IgD-negative memory B cell (primary cell): Measurements from ENCODE around the gene WNK3. TPM values are rescaled to one million over a fixed set of nuclear protein-coding genes. Genes with fewer than 3 reads are reported as not detected.

ENCODE experiments used
- H3K27ac Mint-ChIP-seq, 3 donors: one replicate each; pipeline ENCODE4 v1.8.0; 2020 to 2022; ENCODE audit warnings: mild to moderate bottlenecking in 3 of 3, mixed read lengths in 3 of 3, moderate library complexity in 1 of 3
- H3K27me3 Mint-ChIP-seq: one replicate; pipeline ENCODE4 v1.8.0; 2021; ENCODE audit warnings: mixed read lengths
- H3K36me3 Mint-ChIP-seq: one replicate; pipeline ENCODE4 v1.8.0; 2020; ENCODE audit warnings: mild to moderate bottlenecking, mixed read lengths
- H3K4me1 Mint-ChIP-seq, 3 donors: one replicate each; pipeline ENCODE4 v1.8.0; 2020 to 2022; ENCODE audit warnings: mixed read lengths in 3 of 3, mild to moderate bottlenecking in 1 of 3
- H3K4me3 Mint-ChIP-seq, 4 donors: one replicate each; pipeline ENCODE4 v1.8.0; 2020 to 2022; ENCODE audit warnings: mild to moderate bottlenecking in 4 of 4, mixed read lengths in 4 of 4, moderate library complexity in 3 of 4
- H3K9me3 Mint-ChIP-seq, 3 donors: one replicate each; pipeline ENCODE4 v1.8.0; 2020 to 2021; ENCODE audit warnings: mixed read lengths in 3 of 3, mild to moderate bottlenecking in 1 of 3
- polyA plus RNA-seq: library from polyadenylated mRNA; unstranded; fragments of 300-500 nt; fragmentation: Illumina TruSeq; gene quantifications from one replicate; pipeline ENCODE4 v1.2.3, GENCODE V29; 2021

The WNK3 gene
- polyA plus RNA-seq, 1 donor from 2014 or later = 1.2 TPM

DNA sequence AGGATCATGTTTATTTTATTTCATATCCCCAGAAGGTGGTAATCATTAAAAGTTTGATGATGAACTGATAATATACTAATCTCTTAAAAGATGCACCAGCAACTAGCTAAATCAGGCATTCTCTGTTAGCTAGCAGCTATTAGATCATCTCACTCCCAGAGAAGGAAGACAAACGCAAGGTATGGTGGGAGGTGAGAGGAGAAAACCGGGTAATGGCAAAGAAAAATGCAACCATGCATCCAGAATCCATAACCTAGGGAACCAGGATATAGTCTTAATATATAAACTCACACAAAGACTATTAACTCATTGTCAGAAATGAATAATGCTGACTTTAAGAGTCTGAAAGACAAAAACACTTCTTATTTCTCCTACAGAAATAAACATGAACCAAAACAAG is 66.1 kb downstream of the WNK3 start:
- no peak overlapping the region for H3K4me3 Mint-ChIP-seq
- no peak overlapping the region for H3K27ac Mint-ChIP-seq
- H3K36me3 Mint-ChIP-seq = no peaks in the 10 kb centered on the region
- H3K4me1 Mint-ChIP-seq = no peaks in the 10 kb centered on the region
- H3K9me3 Mint-ChIP-seq = no peaks in the 10 kb centered on the region
- no peaks in the 10 kb centered on the region for H3K27me3 Mint-ChIP-seq

DNA sequence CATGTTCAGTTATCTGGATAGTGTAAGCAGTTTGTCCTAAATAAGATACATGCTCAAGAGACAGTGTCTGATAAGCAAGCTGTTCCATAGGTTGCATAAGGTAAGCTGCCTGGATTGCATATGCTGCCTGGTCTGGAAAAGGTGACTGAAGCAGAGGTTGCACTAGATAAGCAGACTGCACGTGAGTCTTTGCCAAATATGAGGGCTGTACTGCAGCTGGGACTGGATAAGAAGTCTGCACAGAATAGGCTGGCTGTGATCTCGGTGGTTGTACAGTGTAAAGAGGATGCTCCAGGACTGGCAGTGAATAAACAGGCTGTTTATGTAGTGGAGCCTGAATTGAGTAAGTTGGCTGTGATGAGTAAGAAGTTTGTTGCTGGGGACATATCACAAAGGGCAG is 68.9 kb downstream of the WNK3 start:
- no peaks in the 10 kb centered on the region for H3K4me1 Mint-ChIP-seq
- H3K36me3 Mint-ChIP-seq = no peaks in the 10 kb centered on the region
- H3K27me3 Mint-ChIP-seq = no peaks in the 10 kb centered on the region
- H3K27ac Mint-ChIP-seq = no peak overlapping the region
- H3K9me3 Mint-ChIP-seq = no peaks in the 10 kb centered on the region
- no peak overlapping the region for H3K4me3 Mint-ChIP-seq

DNA sequence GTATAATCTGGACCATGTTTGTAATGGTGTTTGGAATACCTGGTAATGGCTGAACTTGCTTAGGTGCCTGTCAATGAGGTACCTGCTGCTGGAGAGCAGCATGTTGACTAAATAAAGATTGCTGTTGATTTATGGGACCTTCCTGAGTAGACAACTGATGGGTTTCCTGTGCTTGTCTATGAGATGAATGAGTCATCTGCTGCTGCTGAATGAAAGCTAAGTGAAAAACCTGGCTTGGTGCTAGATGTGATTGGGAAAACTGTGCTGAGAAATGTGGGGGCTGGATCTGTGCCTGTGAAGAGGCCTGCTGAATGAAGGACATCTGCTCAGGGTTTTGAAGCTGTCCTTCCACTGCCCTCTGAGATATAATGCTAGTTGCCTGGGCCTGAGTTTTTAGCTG is 69.6 kb downstream of the WNK3 start:
- Mint-ChIP-seq H3K9me3 (no peaks in the 10 kb centered on the region), H3K4me1 (no peaks in the 10 kb centered on the region), H3K4me3 (no peak overlapping the region), H3K27ac (no peak overlapping the region), H3K27me3 (no peaks in the 10 kb centered on the region), H3K36me3 (no peaks in the 10 kb centered on the region)

DNA sequence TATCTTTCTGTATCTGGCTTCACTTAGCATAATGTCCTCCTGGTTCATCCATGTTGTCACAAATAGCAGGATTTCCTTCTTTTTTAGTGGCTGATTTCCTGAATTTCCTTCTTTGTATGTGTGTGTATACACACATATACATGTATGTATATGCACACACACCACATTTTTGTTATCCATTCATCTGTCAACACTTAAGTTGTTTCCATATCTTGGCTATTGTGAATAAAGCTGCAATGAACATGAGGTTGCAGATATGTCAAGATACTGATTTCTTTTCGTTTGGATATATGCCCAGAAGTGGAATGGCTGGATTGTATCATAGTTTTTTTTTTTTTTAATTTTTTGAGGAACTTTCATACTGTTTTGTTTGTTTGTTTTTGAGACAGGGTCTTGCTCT is 76.2 kb downstream of the WNK3 start:
- Mint-ChIP-seq H3K4me3 (no peak overlapping the region), H3K9me3 (peaks cover 0 to 1% (median 0%) of the 10 kb centered on the region in 3 donors), H3K4me1 (no peaks in the 10 kb centered on the region), H3K36me3 (no peaks in the 10 kb centered on the region), H3K27ac (no peak overlapping the region), H3K27me3 (no peaks in the 10 kb centered on the region)

DNA sequence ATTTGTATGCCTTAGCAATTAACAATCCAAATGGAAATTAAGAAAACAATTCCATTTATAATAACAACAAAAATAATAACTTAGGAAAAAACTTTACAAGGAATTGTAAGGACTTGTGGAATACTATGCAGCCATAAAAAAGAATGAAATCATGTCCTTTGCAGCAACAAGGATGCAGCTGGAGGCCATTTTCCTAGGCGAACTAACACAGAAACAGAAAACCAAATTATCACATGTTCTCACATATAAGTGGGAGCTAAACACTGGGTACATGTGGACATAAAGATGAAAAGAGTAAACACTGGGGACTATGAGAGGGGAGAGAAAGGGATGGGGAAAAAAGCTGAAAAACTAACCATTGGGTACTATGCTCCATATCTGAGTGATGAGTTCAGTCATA is 77.4 kb downstream of the WNK3 start:
- Mint-ChIP-seq H3K36me3 (no peaks in the 10 kb centered on the region), H3K4me3 (no peak overlapping the region), H3K27ac (no peak overlapping the region), H3K27me3 (no peaks in the 10 kb centered on the region), H3K9me3 (peaks cover 0 to 1% (median 0%) of the 10 kb centered on the region in 3 donors), H3K4me1 (no peaks in the 10 kb centered on the region)

DNA sequence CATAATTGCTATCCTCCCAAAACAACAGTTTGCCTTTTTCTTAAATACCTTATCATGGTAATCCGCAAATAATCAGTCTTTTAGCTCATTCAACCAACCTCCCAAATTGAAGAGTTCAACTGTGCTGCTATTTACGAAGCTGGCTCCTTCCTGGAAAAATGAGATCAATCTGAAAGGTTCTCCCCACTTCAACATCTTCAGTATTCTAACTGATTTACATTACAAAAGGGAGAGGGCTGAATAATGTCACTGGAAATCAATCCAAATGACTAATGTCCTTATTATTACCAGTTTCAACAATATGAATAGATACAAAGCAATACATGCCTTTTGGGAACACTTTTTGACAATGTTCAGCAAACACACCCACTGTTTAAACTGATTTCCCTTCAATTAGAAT is 86.2 kb downstream of the WNK3 start:
- Mint-ChIP-seq H3K36me3 (peaks cover 2% of the 10 kb centered on the region), H3K27ac (no peak overlapping the region), H3K9me3 (peaks cover 0 to 1% (median 0%) of the 10 kb centered on the region in 3 donors), H3K4me1 (no peaks in the 10 kb centered on the region), H3K27me3 (peaks cover 1% of the 10 kb centered on the region), H3K4me3 (no peak overlapping the region)

DNA sequence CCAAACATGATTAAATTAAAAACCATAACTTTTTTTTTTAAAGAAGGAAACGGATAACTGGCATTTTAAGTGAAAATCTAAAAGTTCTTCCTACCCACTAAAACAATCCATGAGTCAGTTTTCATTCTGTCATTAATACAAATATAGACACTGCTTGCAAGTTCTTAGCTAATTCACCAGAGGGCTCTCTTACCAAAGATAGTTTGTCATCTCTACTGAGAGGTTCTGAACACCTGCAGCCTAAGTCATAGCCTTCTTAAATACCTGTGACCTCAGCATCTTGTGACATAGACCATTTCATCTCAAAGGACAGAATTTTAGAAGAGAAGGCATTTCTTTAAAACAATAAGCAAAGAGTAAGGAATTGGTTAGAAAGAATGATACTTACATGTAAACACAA is 109.5 kb downstream of the WNK3 start:
- H3K9me3 Mint-ChIP-seq = no peaks in the 10 kb centered on the region
- H3K36me3 Mint-ChIP-seq = no peaks in the 10 kb centered on the region
- H3K4me3 Mint-ChIP-seq = no peak overlapping the region
- no peaks in the 10 kb centered on the region for H3K4me1 Mint-ChIP-seq
- no peak overlapping the region for H3K27ac Mint-ChIP-seq
- H3K27me3 Mint-ChIP-seq = peaks cover 4% of the 10 kb centered on the region

DNA sequence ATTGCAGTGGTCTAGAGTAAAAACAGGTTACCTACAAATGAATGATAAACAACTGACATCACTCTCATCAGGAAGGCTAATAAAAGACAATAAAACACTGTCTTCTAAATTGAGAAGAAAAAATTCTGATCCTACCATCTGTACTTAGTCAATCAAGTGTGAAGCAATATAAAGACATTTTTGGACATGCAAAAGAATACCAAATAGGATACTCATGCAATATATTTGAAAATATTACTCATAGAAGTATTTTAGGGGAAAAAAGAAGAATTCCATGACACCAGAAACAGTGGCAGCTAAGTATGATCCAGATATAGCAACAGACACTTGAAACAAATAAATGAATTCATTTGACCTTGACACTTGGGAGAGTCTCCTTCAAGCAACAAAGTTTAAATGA is 111.0 kb downstream of the WNK3 start:
- Mint-ChIP-seq H3K4me3 (no peak overlapping the region), H3K27ac (no peak overlapping the region), H3K4me1 (no peaks in the 10 kb centered on the region), H3K27me3 (peaks cover 4% of the 10 kb centered on the region), H3K9me3 (no peaks in the 10 kb centered on the region), H3K36me3 (no peaks in the 10 kb centered on the region)

DNA sequence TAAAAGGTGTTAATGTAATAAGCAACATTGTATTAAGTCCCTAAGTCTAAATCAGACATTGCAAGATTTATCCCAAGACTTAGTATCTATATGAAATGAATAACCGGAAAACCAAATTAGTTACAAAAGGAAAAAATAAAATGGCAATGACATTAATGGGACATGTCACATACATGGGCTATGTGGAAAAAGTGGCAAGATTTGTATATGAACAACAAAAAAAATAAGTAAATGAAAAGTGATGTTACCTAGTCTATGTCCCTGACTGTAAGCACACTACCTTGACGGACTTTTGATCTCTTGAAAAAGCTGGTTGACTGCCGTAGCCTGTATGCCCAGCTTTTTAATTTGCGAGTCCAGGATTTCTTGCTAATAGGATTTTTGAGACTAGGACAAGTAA is 119.3 kb downstream of the WNK3 start:
- H3K4me1 Mint-ChIP-seq = no peaks in the 10 kb centered on the region
- H3K9me3 Mint-ChIP-seq = peaks cover 0 to 3% (median 2%) of the 10 kb centered on the region in 3 donors
- H3K4me3 Mint-ChIP-seq = no peak overlapping the region
- H3K36me3 Mint-ChIP-seq = no peaks in the 10 kb centered on the region
- H3K27ac Mint-ChIP-seq = no peak overlapping the region
- H3K27me3 Mint-ChIP-seq = no peaks in the 10 kb centered on the region

DNA sequence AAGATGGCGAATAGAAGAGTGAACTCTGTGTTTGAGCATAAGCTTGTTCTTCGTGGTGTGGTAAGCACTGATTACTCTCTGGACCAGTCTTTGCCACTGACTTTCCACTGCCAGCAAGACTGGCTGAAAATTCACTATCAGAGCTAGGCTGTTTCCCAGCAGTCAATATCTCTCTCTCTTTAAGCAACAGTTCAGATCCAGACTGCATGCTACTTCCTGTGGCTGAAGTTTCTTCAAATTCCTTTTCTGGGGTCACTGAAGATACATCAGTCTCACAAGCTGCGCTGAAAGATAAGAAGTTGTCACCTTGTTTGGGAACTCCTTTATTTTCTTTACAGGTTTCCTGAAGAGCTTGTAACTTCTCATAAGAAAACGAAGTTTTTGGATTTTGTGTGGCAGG is 120.8 kb downstream of the WNK3 start:
- Mint-ChIP-seq H3K4me1 (no peaks in the 10 kb centered on the region), H3K4me3 (no peak overlapping the region), H3K27me3 (no peaks in the 10 kb centered on the region), H3K9me3 (peaks cover 0 to 3% (median 2%) of the 10 kb centered on the region in 3 donors), H3K27ac (no peak overlapping the region), H3K36me3 (no peaks in the 10 kb centered on the region)

DNA sequence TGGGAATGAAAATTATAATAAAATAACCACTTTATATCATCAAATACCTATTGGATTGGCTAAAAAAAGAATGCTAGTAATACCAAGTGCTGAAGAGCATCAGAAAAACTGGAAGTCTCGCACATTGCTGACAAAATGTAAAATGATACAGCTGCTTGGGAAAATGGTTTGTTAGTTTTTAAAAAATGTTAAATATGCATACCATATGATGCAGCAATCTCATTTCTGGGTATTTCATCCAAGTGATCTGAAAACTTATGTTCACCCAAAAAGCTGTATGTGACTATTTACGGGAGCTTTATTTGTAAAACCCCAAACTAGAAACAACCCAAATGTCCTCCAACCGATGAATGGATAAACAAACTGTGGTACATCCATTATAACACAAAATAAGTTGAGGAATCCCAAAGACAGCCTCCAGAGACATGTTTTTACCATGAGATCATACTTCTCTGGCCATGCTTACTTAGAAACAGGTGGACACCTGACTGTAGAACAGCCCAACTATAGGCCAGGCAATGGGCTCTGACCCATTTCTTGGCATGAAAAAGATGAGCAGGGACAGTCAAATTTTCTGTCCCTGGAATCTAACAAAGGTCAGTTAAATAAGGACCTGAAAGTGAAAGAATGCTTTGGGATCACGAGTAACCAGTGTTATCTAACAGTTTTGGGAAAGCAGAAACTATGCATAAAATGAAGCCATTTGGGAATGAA is 127.3 kb downstream of the WNK3 start:
- no peaks in the 10 kb centered on the region for H3K27me3 Mint-ChIP-seq
- no peaks in the 10 kb centered on the region for H3K4me1 Mint-ChIP-seq
- no peaks in the 10 kb centered on the region for H3K9me3 Mint-ChIP-seq

DNA sequence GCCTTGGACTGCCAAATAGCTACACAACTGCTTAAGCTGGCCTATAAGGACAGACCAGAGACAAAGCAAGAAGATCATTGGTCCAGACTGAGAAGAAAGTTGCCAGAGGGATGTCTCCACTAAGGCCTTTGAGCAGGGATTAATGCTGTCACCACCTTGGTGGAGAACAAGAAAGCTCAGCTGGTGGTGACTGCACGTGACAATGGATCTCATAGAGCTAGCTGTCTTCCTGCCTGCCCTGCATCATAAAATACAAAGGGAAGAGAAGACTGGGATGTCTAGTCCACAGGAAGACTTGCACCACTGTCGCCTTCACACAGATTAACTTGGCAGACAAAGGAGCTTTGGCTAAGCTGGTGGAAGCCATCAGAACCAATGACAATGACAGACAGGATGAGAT is 134.3 kb downstream of the WNK3 start:
- no peaks in the 10 kb centered on the region for H3K4me1 Mint-ChIP-seq

More for the DNA sequence above, 127.3 kb downstream of the WNK3 start:
- no peak overlapping the region for H3K27ac Mint-ChIP-seq
- no peaks in the 10 kb centered on the region for H3K36me3 Mint-ChIP-seq
- H3K4me3 Mint-ChIP-seq = no peak overlapping the region

DNA sequence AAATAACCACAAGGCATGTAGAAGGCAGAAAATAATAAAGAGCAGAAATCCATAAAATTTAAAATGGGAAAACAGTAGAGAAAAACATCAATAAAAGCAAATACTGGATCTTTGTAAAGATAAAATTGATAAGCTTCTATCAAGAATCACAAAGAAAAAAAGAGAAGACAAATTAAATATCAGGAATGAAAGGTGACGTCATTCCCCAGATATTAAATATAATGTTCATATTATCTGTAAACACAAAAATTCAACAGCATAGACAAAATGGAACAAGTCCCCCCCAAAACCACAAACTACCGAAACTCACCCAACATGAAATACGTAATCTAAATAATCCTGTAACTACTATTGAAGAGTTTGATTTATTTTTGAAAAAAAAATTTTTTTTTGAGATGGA is 144.2 kb downstream of the WNK3 start:
- Mint-ChIP-seq H3K27me3 (peaks cover 3% of the 10 kb centered on the region), H3K4me3 (no peak overlapping the region), H3K27ac (no peak overlapping the region), H3K9me3 (no peaks in the 10 kb centered on the region), H3K4me1 (no peaks in the 10 kb centered on the region), H3K36me3 (no peaks in the 10 kb centered on the region)

More for the DNA sequence above, 134.3 kb downstream of the WNK3 start:
- Mint-ChIP-seq H3K4me3 (no peak overlapping the region), H3K36me3 (no peaks in the 10 kb centered on the region), H3K9me3 (no peaks in the 10 kb centered on the region), H3K27ac (no peak overlapping the region), H3K27me3 (no peaks in the 10 kb centered on the region)

DNA sequence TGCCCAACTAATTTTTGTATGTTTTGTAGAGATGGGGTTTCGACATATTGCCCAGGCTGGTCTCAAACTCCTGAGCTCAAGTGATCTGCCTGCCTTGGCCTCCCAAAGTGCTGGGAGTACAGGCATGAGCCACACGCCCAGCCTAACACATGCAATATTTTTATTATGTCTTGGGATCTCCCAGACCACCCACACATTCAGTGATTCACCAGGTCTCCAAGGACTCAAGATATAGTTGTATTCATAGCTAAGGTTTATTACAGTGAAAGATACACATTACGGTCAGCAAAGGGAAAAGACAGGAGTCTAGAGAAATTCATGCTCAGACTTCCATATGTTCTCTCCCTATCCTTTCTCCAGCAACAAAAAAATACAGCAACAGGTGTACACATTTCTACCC is 149.3 kb downstream of the WNK3 start:
- Mint-ChIP-seq H3K36me3 (no peaks in the 10 kb centered on the region), H3K27me3 (peaks cover 10% of the 10 kb centered on the region), H3K9me3 (no peaks in the 10 kb centered on the region), H3K4me1 (no peaks in the 10 kb centered on the region), H3K27ac (no peak overlapping the region), H3K4me3 (no peak overlapping the region)

DNA sequence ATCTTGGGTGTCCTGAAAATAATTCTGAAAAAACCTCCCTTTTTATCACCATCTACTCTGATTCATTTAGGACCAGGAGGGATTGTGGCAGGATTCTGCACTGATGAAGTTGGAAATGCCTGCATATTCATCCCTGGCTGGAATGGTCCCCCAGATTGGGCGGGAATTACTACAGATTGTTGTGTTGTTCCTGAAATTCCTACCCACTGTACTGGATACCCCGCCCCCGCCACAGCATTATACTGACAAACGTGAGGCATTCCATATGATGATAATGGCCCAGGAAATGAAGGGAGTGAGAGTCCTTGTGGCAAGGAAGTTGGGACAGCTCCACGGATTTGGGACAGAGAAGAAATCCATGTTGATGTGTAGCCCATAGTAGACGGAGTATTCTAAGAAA is 159.6 kb downstream of the WNK3 start:
- H3K36me3 Mint-ChIP-seq = no peaks in the 10 kb centered on the region
- no peaks in the 10 kb centered on the region for H3K4me1 Mint-ChIP-seq
- no peak overlapping the region for H3K4me3 Mint-ChIP-seq
- H3K9me3 Mint-ChIP-seq = no peaks in the 10 kb centered on the region
- no peaks in the 10 kb centered on the region for H3K27me3 Mint-ChIP-seq
- no peak overlapping the region for H3K27ac Mint-ChIP-seq

DNA sequence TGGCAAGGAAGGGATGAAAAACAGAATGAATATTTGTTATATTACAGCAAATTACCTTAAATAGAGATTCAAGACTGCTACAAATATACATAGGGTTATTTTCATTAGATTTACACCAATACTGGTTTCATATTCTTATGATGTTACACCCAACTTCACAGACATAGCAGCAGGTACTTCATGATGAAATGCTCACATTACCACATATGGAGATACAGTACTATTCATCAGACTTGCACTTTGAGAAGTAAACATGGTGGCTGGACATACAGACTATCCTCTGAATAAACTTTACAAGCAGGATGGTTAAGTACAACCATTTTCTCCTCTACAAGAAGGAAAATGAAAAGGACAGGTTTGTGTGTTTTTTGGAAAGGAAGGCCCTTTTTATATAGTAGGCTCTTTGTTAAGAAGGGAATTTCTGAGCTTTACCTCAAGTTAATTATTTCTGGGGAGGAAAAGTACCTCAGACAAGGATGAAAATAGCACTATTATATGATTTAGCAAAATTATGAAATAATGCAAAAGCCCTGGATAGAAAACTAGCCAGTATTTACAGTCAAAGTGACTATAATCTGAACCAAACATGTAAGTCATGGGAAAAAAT is 162.8 kb downstream of the WNK3 start:
- no peaks in the 10 kb centered on the region for H3K9me3 Mint-ChIP-seq
- H3K4me3 Mint-ChIP-seq = no peak overlapping the region
- no peaks in the 10 kb centered on the region for H3K27me3 Mint-ChIP-seq
- H3K27ac Mint-ChIP-seq = no peak overlapping the region
- H3K36me3 Mint-ChIP-seq = no peaks in the 10 kb centered on the region
- no peaks in the 10 kb centered on the region for H3K4me1 Mint-ChIP-seq
